Transverse colon (tissue), 4 donors: ENCODE measurements around the gene GRM1.

Source experiments
- CTCF ChIP-seq, 5 experiments: fragments of 200-600 bp in 3 of 5; fragments of 450-650 bp in 2 of 5; sonication (generic) in 3 of 5; IDR thresholded peaks; 1 replicate in 2 of 5; 2 replicates in 3 of 5; pipeline ENCODE4 v1.5.1; 2016 to 2017; ENCODE audit warnings: antibody characterized with exemption in 5 of 5, inconsistent platforms in 3 of 5, mild to moderate bottlenecking in 2 of 5, moderate library complexity in 1 of 5
- EP300 ChIP-seq: sonication (generic); formaldehyde crosslinking; IDR thresholded peaks from one replicate; pipeline ENCODE4 v1.6.1; 2017; ENCODE audit warnings: antibody characterized with exemption, low read depth
- POLR2AphosphoS5 ChIP-seq, 3 donors: sonication (generic); formaldehyde crosslinking; IDR thresholded peaks; one replicate each; pipeline ENCODE4 v1.6.1; 2016; ENCODE audit warnings: antibody characterized with exemption in 3 of 3

- TF ChIP-seq CTCF (IDR thresholded peaks at IDR 0.05) (no peak), POLR2AphosphoS5 (IDR thresholded peaks at IDR 0.05) (no peak), EP300 (no peak)
Observed at GRCh38 chr6:146310628-146311027, 281.8 kb downstream of the GRM1 start.
